Right lung (tissue), 5 donors: ENCODE data around the gene ZEB2. TPM values are rescaled to one million over a fixed set of nuclear protein-coding genes. Genes with fewer than 3 reads are reported as not detected.

ENCODE experiments used
- DNase-seq, 2 donors: peaks; one replicate each; pipeline ENCODE4 v3.0.0-alpha.2; 2013
- polyA plus RNA-seq, 5 donors: library from polyadenylated mRNA; unstranded; fragments of 120-200 nt; gene quantifications; one replicate each; pipeline versions ENCODE4 v1.2.1 to v1.2.3, GENCODE V29; 2013; ENCODE audit warnings: inconsistent platforms in 1 of 5, low replicate concordance in 1 of 5; ENCODE audit not compliant: insufficient read length in 5 of 5, insufficient read depth in 1 of 5

Gene ZEB2
- polyA plus RNA-seq, 5 donors: 180 to 273 (median 266) TPM

DNA sequence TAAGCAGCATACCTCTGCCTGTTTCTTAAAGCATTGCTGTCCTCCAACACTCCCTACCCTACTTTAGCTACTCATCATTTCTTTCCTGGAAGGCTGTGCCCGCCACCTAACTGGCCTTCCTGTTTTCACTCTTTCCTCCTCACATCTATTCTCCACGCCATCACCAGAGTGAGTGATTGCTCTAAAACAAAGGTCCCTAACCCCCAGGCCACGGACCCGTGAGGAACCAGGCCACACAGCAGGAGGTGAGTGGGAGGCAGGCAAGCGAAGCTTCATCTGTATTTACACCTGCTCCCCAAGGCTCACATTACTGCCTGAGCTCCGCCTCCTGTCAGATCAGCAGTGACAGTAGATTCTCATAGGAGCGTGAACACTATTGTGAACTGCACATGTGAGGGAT is 13.3 kb upstream of the ZEB2 start:
- no peak for DNase-seq

DNA sequence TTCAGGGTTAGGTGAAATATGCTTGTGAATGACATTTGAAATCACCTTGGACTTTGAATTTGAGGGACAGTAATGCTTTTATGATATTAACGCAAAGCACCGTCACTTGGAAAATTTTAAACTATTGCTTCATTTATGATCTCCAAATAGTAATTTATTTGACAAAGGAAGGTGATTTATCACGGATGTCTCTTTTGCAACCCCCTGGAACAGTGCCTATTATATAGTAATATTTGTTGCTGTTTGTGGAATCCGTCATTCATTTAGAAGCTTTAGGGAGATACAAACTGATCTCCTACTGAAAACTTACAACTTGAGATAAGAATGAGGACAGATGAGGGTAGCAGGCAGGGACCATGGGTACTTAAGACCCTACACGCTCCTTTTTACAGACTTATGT is 10.7 kb upstream of the ZEB2 start:
- no peak for DNase-seq

DNA sequence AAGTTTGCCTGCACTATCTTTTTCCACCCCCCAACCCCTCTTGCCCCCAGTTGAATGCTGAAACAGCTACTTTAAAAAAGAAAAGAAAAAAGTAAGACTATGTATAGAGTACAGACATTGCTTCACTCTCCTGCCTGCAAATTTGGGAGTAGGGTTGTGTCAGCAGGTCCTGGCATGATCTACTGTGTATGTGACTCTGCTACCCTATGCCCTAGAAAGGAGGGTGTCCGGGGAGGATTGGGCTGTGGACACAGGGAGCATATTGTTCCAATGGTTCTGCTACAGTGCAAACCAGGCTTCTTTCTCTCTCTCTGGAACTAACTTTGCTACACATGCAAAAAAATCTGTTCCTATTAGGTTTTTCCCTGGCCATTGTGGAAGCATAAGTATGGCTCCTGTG is 9.9 kb upstream of the ZEB2 start:
- no peak for DNase-seq

DNA sequence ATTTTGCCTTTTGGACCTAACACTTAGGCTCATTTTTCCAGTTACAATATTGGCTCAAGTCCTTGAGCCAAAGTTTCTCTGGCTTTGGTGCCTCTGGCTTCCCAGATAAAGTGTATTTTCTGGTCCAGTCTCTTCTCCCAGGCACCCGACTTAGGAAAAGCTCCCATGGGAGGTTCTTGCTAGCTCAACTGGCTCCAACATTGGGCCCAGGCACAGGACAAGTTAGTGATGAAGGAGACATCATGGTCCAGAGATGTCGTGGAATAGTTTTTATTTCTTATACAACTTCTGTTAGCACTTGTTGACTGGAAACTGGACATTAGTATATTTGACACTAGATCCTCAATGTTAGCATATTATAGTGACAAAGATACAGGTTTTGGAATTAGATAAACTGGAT is 8.2 kb upstream of the ZEB2 start:
- DNase-seq: no peak

DNA sequence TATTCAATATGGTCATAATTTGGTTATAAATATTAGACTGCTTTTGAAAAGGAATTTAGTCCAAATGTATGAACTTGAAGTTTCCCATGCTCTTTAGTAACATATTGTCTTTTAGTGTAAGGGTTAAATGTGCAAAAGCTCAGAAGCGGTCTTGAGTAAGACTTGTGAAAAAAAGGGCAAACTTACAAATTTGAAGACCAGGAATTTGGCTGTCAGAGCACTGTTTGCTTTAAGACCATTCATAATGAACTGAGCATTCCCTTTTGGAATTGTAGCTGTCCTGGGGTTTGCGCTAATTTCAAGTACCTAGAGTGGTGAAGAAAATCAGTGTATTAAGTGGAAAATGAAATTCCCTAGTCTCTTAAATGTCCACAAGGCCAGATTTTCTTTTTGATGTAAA is 6.9 kb upstream of the ZEB2 start:
- DNase-seq: peak in 1 of 2 donors; percentile 62

DNA sequence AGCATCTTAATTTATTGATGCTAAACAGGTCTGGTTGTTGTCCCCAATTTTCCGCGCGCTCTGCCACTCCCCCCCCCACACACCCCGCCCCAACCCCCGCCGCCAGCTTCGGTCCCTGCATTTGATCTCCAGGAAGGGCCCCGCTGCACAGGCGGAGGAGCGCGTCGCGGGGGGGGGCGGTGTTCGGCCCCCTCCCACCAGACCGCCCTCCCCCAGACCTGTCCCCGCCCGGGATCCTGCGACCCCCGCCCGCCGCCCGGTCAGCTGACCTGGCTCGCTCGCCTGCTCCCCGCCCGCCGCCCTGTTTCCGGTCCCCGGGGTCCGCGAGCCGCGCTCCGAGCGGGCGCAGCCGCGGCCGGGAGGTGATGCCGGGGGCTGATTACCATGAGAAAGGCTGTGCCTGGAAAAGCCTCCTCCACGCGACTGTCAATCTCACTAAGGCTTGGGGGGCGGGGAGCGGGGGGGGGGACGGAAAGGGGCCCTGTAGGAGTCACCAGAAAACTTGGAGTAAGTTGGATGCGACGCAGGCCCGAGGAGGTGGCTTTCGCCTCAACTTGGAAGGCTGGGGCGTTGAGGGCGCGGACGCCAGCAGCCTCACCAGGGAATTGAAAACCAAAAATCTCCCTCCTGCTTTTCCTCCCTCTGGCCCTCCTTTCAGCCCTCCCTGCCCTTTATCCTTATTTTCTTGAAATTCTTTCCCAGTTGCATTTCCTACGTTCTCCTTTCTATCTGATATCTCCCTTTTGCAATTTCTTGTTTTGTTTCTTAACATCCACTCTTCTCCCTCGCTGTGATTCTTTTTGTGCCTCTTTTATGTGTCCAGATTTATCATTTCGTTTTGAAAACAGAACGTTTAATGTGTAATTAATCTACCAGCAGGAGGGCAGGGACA is 4.4 kb upstream of the ZEB2 start:
- DNase-seq: no peak

DNA sequence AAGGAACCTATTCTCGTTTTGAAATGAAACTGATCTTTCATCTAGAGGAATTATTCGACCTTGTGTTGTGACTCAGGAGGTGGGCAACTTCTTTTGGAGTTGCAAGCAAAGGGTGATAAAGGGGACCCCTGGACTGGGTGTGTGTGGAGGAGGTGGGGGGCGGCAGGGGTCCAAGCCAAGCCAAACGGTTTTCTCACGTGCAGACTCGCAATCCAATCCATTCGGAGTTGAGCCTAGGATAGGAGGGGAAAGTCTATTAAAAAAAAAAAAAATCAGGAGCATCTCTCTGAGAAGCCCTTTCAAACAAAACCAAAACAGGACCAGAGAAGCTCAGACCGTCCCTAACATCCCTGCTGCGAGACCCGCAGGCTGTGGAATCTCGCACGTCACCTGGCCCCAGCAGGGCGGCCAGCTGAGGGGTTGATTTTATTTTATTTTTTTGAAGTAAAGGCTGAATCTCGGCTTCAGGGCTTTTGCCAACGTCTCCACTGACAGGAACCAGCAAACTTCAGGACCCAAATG is 3.7 kb upstream of the ZEB2 start:
- no peak for DNase-seq

DNA sequence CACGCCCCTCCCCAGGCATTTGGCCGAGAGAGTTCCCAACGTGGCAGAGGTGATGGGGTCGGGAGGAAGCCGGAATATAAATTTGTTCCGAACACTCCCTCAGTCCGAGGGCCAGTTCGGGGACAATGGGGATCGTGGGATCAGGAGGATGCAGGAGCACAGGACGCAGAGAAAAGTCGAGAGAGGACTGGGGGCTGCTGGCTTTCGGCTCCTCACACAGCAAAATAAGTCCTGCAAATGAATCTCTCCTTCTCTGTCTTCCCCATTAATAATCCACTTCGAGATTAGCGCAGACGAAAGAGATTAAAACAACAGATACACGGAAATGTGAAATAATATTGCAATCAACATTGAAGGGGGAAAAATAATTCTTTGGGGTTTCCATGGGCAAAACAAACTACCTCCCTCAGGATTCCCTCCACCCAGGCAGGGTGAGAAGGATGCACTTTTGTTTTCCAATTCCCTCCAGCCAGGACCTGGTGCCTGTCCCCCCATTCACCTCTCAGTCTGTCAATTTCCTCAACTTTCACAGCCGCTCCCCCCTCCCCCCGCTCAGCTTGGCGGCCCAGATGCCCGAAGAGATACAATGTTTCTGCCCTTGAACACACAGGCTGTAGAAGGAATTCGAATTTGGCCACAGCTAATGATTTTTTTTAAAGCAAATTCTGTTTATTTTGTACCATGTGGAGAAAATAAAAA is 3.1 kb upstream of the ZEB2 start:
- DNase-seq: no peak

DNA sequence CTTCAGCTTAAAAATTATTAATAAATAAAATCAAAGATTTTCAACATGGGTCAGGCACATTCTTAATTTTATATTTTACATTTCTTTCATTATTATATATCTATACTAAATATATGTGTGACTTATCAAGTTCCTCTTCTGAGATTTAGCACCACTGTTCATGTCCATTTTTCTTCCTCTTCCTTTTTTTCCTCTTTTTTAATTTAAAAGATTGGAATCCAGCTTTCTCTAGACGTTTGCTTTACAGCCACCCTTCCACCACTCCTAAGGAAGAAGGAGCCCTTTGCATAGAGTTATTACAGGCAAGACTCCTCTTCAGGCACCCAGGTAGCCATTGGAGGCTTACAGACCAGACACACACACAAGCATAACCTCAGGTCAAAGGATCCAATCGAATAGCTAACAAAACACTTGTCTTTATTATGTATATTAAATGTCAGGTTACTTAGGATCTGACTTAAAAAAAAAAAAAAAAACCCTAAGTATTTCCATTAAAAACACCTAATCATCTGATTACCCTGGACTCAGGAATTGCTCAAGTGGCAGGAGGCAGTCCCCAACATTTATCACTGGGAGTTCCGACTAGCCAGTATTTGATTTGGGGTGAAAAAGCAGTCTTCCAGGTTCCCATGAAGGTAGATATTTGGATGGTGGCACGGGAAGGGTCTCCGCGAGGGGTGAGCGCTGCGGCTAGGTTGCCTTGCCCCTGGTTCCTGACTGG is 2.4 kb upstream of the ZEB2 start:
- DNase-seq: no peak

DNA sequence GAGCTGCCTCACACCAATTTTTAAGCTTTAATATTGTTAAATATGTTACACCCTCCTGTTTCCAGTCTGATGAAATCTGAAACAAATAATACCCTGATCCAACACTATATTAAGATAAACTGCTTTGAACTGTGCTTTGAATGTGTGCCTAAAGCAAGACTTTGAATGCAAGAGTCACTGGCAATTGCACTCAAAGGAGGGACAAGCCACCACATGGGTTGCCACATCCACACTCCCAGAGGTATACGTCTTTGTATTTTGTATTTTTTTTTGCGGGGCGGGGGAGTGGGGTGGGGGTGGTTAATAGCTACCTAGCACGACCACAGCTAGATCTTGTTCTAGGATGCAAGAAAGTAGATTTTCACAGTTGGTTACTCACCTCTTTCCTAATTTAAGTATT is 1.8 kb upstream of the ZEB2 start:
- no peak for DNase-seq

DNA sequence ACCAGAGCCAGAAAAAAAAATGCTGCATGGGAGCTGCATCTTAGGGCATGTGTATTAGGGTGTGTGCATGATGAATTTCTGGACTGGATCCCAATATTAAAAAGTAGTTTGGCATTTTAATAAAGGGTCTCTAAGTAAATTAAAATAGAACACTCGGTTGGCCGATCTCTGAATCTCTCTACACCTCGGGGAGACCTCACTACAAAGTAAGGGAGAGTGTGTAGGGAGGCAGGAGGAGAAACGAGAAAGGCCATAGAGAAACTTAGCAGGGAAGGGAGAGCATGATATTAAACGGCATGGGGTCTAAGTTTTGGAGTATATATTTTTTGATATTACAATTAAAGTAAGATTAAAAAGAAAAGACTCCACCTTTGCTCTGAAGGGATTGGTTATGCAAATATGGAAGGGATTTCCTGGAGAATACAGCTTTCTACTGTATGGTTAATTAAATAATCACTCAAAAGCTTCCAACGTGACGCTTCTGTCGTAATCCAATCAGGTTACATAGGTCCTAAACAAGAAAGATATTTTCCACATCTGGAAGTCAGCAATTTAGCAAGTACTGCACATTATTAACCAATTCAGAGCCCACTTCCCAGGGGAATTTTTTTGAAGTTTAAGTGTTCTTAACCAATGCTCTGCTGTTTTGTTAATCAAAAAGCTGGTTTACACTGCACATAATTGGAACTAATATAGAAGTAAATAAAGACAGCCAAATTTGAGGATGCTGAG is 1.0 kb upstream of the ZEB2 start:
- peak in 1 of 2 donors; percentile 82 for DNase-seq

DNA sequence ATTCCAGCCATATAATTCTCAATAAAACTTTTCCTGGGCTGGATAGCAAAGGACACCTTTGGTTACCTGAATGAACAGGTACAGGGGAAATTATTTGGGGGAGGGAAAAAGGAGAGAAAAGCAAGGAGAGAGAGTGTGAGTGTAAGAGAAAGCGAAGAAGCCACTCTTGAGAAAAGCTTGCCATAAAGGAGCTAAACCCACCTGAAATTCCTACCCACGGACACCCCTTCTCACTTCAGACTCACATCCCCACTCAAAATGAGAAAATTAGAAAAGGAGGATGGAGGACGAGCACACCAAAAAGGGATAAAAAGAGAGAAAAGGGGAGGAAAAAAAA is 354 bp downstream of the ZEB2 start:
- DNase-seq: no peak

DNA sequence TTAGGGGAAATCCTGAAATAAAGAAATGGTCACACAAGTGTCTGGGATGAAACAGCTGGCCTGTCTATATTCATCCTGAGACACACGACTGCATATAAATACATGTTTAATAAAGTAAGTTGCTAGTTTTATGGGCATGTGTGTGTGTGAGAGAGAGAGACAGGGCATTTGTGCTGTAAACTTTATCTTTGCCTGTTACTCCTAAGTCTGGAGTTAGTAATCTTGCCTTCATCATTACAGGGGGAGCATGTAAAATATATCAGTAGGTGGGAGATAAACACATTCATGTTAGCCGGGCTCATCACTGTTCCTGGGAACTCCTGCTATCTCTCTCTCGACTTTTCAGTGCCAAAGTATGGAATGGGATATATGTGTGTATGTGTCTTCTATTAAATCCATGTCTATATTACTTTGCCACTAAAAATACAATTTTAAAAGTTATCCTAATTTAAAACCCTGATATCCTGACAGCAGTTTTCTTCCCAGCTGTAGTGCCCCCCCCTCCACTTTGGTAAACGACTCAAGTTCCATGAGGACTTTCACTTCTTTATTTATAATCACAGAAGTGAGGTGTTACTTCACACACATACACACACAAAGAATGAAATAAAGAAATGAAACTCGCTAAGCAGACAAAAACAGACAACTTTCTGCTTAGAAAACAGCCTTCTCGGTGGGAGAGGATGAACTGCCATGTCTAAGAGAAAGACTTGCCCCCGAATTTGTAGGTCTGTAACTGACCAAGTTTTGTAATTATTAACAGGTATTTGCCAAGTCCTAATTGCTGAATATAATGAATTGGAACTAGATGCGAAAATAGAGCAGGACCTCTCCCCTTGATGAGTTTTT is 947 bp downstream of the ZEB2 start:
- no peak for DNase-seq

DNA sequence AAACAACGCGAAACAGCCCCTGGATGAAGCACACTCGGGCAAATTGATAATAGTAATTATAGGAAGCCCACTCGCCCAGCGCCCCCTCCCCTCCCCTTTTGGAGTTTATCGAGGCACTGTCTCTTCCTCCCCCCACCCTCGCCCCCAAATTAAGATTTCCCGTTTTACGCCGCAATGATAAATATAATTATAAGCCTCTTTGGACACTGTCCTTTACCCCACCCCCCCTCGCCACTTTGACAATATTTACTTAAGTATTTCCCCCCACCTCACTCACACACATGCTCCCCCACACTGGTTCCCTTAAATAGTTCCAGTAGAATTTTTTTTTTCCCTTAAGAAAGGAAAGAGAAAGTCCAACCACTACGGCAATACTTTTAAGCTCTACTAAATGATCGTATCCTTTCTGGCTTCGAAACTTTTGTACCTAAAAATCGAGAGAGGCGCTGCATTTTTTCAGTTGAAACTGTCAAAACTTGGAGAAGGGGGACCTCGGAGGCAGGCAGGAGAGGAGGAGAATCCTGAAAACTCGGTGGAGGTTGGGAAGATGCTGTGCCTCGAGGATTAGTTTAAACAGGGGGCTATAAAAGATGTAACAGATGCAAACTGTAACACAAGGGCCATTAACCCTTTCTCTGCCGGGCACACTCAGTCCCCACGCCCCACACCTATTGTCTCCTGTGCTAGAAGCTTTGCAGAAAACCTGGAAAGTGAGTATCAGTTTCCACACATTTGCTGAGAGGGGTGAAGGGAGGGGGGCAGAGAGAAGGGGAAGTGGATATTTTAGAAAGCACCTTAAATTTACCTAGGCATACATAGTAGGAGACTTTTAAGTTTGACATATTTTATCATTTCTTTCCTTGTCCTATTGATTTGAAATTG is 1.8 kb downstream of the ZEB2 start:
- DNase-seq: no peak

DNA sequence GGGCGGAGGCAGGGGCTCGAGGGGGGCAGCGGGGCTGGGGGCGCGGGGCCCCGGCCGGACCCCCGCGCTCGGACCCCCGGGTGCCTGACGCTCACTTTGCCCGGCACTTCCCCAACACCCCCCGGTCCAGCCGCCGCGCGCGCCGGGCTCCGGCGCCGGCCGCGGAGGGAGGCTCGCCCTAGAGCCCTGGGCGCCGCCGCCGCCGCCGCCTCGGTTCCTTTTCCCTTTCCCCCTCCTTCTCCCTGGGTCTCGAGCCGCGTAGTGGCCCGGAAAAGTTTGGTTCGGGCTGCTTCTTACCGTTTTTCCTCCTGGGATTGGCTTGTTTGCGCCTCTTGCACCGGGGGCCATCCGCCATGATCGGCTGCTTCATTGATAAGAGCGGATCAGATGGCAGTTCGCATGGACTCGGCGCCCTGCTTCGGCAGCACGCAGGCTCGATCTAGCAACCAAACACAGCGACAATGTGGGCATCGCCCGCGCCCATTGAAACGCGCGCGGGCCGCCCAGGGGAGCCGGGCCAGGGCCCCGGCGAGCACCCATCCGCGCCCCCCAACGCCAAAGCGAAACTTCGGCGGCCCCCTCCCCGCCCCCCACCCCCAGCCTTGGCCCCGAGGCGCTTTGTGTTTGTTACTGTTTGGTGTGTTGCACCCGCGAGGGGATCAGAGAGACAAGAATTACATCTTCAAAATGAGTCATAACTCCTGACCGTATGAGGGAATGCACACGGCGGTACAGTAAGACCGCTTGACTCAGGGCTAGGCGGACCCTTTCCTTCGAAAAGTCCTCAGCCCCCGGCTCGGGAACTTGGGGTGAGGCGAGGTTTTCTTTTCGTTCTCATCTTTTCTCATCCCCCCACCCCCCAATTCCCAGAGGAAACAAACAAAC is 2.7 kb downstream of the ZEB2 start:
- no peak for DNase-seq

DNA sequence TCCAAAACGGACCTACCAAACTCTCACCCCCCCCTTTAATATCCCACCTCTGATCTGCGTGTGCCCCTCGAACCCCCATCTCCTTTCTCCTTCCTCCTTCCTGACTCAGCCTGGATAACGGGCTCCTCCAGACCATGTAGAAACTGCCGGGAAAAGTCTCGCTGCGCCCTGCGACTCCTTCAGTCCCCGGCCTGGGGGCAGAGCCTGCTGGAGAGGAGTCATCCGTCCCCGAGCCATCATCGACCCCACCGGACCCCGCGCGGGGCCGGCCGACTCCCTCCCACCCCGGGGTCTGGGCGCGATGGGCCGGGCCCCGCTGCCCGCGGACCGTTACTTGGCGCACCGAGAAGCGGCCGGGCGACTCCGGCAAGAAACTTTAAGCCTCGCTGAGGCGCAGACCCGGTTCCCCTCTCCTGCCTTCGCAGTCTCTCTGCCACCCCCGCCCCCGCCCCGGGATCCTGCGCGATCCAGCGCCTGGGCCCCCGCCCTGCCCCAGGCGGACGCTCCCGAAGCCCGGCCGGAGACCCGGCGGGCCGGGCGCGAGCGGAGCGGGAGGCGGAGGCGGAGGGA is 3.4 kb downstream of the ZEB2 start:
- no peak for DNase-seq

DNA sequence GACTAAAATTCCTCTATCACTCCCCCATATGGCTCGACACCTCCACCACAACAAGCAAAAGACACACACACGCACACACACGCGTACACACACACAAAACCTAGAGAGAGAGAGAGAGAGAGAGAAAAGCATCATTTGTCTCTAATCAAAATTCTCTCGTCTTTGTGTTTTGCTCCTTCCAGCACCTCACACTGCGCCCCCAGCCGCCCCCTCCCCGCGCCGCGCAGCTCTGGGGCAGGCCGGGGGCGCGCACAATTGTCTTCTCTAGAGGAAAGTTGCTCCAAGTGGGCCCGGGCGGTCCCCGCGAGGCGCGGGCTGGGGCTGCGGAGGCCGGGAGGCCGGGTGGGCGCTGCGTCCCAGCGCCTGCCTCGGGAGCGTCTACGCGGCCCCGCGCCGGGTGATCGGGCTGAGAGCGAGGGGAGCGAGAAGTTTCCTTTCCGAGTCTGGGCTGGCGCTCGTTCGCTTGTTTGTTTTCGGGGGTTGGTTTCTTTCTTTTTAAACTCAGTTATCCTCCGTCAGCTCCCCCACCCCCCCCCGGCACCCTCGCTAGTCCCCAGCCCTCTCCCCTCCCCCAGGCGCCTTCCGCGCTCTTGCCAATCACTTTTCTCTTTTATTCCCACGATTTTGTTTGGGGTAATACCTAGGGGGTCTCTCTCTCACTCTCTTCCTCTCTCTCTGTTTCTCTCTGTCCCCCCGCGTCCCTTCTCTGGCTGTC is 4.1 kb downstream of the ZEB2 start:
- no peak for DNase-seq
